Transverse colon (tissue), 4 donors: Measurements from ENCODE around the gene MED12L.

Source experiments
- CTCF ChIP-seq, 5 experiments: fragments of 200-600 bp in 3 of 5; fragments of 450-650 bp in 2 of 5; sonication (generic) in 3 of 5; IDR thresholded peaks; 1 replicate in 2 of 5; 2 replicates in 3 of 5; pipeline ENCODE4 v1.5.1; 2016 to 2017; ENCODE audit warnings: antibody characterized with exemption in 5 of 5, inconsistent platforms in 3 of 5, mild to moderate bottlenecking in 2 of 5, moderate library complexity in 1 of 5
- POLR2AphosphoS5 ChIP-seq, 3 donors: sonication (generic); formaldehyde crosslinking; IDR thresholded peaks; one replicate each; pipeline ENCODE4 v1.6.1; 2016; ENCODE audit warnings: antibody characterized with exemption in 3 of 3

- TF ChIP-seq CTCF (IDR thresholded peaks at IDR 0.05) (no peak), POLR2AphosphoS5 (IDR thresholded peaks at IDR 0.05) (no peak)
Measured at GRCh38 chr3:151462278-151462780, 376.9 kb downstream of the MED12L start.
